AG04450 (cell line): Measurements from ENCODE around the gene POMC. TPM values are rescaled to one million over a fixed set of nuclear protein-coding genes. Genes with fewer than 3 reads are reported as not detected.
A peak's percentile ranks its signal among the peaks of the same experiment; 100 is the strongest.

Experiments
- CTCF ChIA-PET: fragments of 300-600, 350-600 bp; formaldehyde crosslinking; extraction: SDS; loops from one replicate; lab custom pipeline; 2022; ENCODE audit warnings: antibody characterized with exemption, inconsistent platforms; lab: Charles Lee
- POLR2A ChIA-PET: fragments of 350-600 bp; formaldehyde crosslinking; extraction: SDS; loops from one replicate; lab custom pipeline; 2021; ENCODE audit warnings: antibody characterized with exemption, inconsistent platforms; lab: Yijun Ruan, JAX
- DNase-seq: peaks from one replicate; pipeline ENCODE4 v3.0.0-alpha.2; 2011; ENCODE audit warnings: low read depth, low spot score
- H3K27ac ChIP-seq: one replicate; pipeline ENCODE4 v1.5.1; 2012; ENCODE audit warnings: low read depth, low read length, control low read depth
- H3K27me3 ChIP-seq: one replicate; pipeline ENCODE4 v1.6.0; 2012; ENCODE audit warnings: low read length; ENCODE audit not compliant: control insufficient read depth, insufficient read depth
- H3K4me3 ChIP-seq: 2 replicates; pipeline ENCODE4 v1.5.1; 2011; ENCODE audit warnings: mild to moderate bottlenecking, low read depth, low read length, control low read depth
- H3K9me3 ChIP-seq: 2 replicates; pipeline ENCODE4 v1.5.1; 2012; ENCODE audit warnings: low read length; ENCODE audit not compliant: control insufficient read depth, insufficient read depth
- CTCF ChIP-seq: IDR thresholded peaks from 2 replicates; pipeline ENCODE4 v1.5.1; 2011; ENCODE audit warnings: low read depth, low read length, control low read depth, inconsistent platforms
- polyA minus RNA-seq: library from RNA; depleted of rRNA, polyadenylated mRNA; stranded (reverse); fragments of >200 nt; gene quantifications from 2 replicates; pipeline ENCODE4 v1.2.3, GENCODE V29; 2011; rRNA and poly(A)+ RNA removed
- polyA plus RNA-seq: library from polyadenylated mRNA; depleted of rRNA; stranded (reverse); fragments of >200 nt; gene quantifications from 2 replicates; pipeline ENCODE4 v1.2.3, GENCODE V29; 2011; rRNA removed

POMC gene
- polyA plus RNA-seq, result not detected in 2 replicates
- polyA minus RNA-seq, result not detected in 2 replicates

DNA sequence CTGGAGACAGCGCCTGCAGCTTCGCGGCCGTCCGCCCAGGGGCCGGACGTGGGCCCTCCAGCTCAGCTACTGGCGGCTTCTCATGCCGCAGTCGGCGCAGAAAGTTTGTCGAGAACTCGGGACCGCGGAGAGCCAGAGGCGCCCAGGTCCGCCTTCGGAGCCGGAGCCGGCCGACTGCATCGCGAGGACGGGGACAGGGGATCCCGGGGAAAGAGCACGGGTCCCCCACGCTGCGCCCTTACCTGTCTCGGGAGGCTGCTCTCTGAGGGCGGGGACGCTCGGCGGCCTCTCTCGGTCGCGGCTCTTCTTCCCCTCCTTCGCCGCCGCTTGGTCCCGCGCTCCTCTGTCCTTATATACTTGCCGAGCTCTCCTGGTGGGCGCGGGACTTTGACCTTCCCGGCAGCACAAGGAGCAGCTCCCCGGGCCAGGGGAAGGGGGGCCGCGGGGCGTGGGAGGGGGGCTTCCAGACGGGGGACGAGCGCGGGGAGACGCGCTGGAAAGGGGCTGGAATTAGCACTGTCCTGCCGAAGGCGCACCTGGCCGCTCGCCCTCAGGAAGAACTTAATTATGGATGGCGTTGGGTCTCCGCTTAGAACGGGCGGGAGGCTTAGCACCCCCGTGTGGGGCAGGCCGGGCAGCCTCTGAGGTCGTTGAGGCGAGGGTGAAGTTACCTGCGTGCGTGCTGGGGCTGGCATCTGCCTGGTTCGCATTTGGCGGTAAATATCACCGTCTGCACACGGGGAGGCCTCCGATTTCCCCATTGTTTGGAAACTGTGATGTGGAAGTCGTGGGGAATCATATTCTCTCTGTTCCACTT lies at the start of gene POMC:
Gene POMC (minus strand): TSS at position 325 of the 817 bp plus-strand sequence. CDS start 3,808 bp downstream, outside the sequence.
- DNase-seq, result no peak
- TF ChIP-seq CTCF, result no peak
- CTCF ChIA-PET, result interaction anchor here (0.5 to 0.7 kb wide), 3 partner anchors 39 to 190 kb away, joined by 3 read pairs; no protein-coding TSS in a partner anchor
- H3K27me3 ChIP-seq, result peaks cover 74% of the 10 kb centered on the region
- peak within 1 kb of the TSS; percentile 47 for H3K4me3 ChIP-seq
- H3K9me3 ChIP-seq, result peaks cover 4% of the 10 kb centered on the region; the same call in 1 of the 2 replicates
- no peak within 1 kb of the TSS for H3K27ac ChIP-seq
- POLR2A ChIA-PET, result no interaction called here

DNA sequence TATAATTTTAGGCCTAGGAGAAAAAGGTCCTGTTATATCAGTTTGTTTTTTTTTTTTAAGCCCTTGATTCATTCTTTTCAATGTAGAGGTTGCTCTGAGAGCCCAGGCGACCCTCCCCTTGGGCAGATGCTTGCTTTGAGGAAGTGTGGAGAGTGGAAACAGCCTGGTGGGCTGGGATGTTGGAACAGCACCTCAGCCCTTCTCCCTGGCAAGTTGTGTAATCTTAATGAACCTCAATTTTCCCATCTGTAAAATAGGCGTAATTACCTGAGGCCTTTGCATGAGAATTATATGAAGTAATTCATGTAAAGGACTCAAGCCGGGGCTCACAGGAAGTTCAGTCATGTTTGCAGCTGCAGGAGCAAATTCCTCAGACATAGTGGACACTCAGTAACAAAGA lies 49.7 kb upstream of the POMC start:
- Histone ChIP-seq H3K9me3 (no peaks in the 10 kb centered on the region; the same call in 1 of the 2 replicates), H3K27ac (no peak overlapping the region), H3K4me3 (no peak overlapping the region), H3K27me3 (no peaks in the 10 kb centered on the region)
- DNase-seq, result no peak
- ChIA-PET POLR2A (no interaction called here), CTCF (interaction anchor here (0.6 kb wide), 1 partner anchor 10 kb away, joined by 3 read pairs; no protein-coding TSS in a partner anchor)
- TF ChIP-seq CTCF, result no peak

GRCh38 chr2:25215948-25216679 lies 47.7 kb upstream of the POMC start:
- Histone ChIP-seq H3K9me3 (no peaks in the 10 kb centered on the region; the same call in 1 of the 2 replicates), H3K27me3 (no peaks in the 10 kb centered on the region), H3K4me3 (peak overlapping the region; percentile 55), H3K27ac (no peak overlapping the region)
- CTCF ChIA-PET, result no interaction called here
- POLR2A ChIA-PET, result no interaction called here
- no peak for DNase-seq
- no peak for TF ChIP-seq CTCF

GRCh38 chr2:25215232-25215631 lies 46.9 kb upstream of the POMC start:
- H3K4me3 ChIP-seq, result no peak overlapping the region
- no peaks in the 10 kb centered on the region for H3K27me3 ChIP-seq
- ChIA-PET POLR2A (no interaction called here), CTCF (no interaction called here)
- TF ChIP-seq CTCF, result no peak
- no peaks in the 10 kb centered on the region; the same call in 1 of the 2 replicates for H3K9me3 ChIP-seq
- no peak overlapping the region for H3K27ac ChIP-seq
- DNase-seq, result no peak
